Activated CD4-positive, CD25-positive, alpha-beta regulatory T cell treated with anti-CD3 and anti-CD28 coated beads, Interleukin-2, amount 50 U/mL, for 24 hours (primary cell): ENCODE measurements around the gene CACNA1A.
"Not testable (repeated sequence)": the region's sequence is repeated elsewhere in the genome, so short reads cannot be mapped to it uniquely, and the experiment has no call there.

Source experiments
- ATAC-seq, 2 donors: fragments of 150-1000 bp; cut with Tn5 transposase; one replicate each; pipeline ENCODE4 v1.10.0; 2021; ENCODE audit warnings: mild to moderate bottlenecking in 1 of 2, moderate library complexity in 1 of 2

The CACNA1A gene

DNA sequence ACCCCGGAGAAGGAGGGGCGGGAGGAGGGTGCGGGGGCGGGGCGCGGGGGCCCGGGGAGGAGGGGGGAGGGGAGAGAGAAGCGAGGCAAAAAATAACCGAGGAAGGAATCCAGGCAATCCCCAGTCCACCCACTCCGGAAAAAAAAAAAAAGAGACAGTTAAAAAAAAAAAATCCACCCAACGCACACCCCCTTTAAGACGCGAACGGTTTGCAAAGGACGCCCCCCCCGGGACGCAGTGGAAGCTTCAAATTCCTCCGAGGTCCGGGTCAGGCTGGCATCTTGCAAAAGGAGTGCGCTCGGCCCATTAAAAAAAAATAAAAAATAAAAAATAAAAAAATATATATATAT, at the start of gene CACNA1A:
Gene CACNA1A (minus strand): TSS at position 9 of the 350 bp plus-strand sequence. CDS start 255 bp downstream, outside the sequence.
- no peak for ATAC-seq

DNA sequence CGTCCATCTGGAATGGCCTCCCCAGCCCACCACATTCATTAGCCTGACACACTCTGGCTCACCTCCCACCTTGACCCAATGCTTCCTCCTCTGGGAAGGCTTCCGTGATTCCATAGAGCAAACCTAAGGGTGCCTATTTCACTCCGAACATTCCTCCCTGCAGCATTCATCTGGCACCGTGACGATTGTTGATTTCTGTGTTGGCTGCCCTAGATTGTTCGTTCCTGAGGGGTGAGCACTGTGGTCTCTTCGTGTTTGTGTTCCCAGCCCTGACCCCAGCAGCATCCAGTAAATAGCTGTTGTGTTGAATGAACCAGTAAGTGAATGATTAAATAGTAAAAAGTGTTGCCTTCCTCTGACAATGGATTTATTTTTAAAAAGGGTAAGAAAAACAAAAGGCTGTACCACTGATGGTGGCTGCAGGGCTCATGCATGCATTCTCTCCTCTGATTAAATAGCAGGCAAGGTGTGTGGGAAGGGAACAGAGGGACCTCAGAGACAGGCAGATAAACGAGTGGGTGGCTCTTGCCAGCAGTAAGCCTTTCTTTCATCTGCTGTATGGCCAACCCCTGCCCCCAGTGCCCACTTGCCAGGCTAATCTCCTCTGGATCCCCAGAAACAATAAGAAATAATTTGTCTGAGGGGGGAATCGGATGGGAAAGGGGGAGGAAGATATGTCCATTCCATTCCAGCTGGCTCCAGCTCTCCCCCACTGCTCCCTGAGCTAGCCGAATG, 48.4 kb upstream of the CACNA1A start:
- no peak for ATAC-seq

- ATAC-seq, result no peak
Measured at GRCh38 chr19:13553880-13554400, 47.7 kb upstream of the CACNA1A start.

- no peak for ATAC-seq
Measured at GRCh38 chr19:13548131-13548530, 41.9 kb upstream of the CACNA1A start.

- no peak for ATAC-seq
Measured at GRCh38 chr19:13547102-13547501, 40.8 kb upstream of the CACNA1A start.

DNA sequence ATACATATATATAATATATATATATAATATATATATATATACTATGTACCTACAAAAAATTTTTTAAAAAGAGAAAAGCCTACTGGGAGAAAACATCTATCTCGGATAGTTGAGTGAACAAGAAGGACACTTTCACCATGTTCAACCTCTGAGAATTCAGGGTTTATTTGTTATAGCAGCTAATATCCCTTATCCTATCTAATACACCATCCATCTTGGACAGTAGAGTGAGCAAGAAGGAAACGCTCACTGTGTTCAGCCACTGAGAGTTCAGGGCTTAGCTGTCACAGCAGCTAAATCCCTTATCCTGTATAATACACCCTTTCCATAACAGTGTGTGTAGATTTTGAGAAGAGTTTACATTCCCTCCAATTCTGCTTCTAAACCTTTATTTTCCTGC, 38.1 kb upstream of the CACNA1A start:
- no peak for ATAC-seq

- no peak for ATAC-seq
Measured at GRCh38 chr19:13541554-13541953, 35.3 kb upstream of the CACNA1A start.

- no peak for ATAC-seq
Measured at GRCh38 chr19:13539332-13539731, 33.1 kb upstream of the CACNA1A start.

DNA sequence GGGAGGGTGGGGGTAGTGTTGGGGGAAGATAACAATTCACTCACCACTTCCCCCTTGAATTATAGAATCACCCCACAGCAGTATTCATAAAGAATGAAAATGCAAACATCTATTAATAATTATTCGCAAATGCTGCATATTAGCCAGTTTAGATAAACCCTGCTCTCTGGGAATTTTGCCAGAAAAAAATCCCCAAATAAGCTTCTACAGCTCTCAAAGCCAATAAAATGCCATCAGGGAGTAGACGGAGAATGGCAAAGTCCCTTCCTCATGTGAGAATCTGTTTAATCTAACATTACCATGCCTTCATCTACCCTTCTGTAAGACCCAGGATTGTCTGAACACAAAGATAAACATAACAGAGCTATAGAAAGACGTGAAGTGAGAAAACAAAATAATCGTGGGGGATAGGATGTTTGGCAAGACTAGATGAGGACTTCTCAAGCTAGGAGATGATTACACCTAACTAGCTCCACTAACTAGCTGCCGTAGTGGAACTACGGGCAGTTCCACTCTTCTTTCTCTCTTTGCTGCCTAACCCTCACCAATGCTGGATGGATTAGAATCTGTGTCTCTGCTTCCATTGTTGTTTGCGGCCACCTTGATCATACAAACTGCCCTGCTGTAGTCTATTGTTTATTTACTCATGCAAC, 32.4 kb upstream of the CACNA1A start:
- no peak for ATAC-seq

GRCh38 chr19:13537454-13537853, 31.2 kb upstream of the CACNA1A start:
- ATAC-seq, result no peak

DNA sequence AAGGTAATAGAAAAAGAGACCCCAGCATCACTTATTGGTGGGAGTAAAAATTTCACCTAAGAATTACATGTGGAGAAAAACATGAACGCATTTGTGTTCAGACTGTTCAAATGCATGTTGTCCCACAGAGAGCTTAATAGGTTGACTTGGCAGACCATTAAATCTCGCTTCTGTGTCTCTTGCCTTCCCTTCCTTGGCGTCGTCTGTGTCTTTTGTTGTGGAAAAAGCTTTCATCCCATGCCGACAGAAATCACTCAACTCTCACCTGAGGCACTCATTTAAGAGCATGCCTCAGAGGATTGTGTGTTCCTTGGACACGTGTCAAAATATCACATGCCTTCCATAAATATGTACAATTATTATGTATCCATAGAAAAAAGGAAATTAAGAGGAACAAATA, 24.4 kb upstream of the CACNA1A start:
- ATAC-seq, result no peak

DNA sequence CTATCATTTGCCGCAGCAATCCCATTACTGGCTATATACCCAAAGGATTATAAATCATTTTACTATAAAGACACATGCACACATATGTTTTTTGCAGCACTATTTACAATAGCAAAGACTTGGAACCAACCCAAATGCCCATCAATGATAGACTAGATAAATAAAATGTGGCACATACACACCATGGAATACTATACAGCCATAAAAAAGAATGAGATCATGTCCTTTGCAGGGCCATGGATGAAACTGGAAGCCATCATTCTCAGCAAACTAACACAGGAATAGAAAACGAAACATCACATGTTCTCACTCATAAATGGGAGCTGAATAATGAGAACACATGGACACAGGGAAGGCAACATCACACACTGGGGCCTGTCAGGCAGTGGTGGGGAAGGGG, 23.4 kb upstream of the CACNA1A start:
- not testable (repeated sequence) for ATAC-seq

- no peak for ATAC-seq
Measured at GRCh38 chr19:13526552-13526951, 20.3 kb upstream of the CACNA1A start.

GRCh38 chr19:13521066-13521465, 14.8 kb upstream of the CACNA1A start:
- ATAC-seq, result no peak

GRCh38 chr19:13511947-13512346, 5.7 kb upstream of the CACNA1A start:
- ATAC-seq, result no peak

DNA sequence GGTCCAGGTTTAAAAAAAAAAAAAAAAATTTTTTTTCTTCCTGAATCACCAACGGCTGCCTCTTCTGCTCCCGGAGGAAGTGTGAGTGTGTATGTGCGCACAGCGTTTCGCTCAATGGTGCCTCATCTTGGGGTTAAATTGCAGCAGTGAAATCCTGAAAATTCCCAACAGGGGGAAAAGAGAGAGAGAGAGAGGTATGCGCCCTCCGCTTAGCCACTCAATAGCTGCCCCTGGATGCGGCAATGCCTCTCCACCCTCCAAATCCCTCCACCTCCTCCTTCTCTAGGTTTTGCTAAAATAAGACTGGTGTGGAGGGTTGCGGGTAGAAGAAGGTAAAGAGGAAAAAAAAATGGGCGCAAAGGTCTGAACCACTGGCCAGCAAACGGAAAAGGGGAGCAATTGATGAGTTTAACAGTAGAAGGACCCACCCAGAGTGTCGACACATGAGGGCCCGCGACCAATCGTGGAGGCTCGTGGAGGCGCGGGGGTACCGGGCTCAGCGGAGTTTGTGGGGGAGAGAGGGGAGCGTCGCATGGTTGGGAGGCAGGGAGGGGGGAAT, 853 bp upstream of the CACNA1A start:
- no peak for ATAC-seq

- no peak for ATAC-seq
Measured at GRCh38 chr19:13505761-13506470, 363 bp downstream of the CACNA1A start.

DNA sequence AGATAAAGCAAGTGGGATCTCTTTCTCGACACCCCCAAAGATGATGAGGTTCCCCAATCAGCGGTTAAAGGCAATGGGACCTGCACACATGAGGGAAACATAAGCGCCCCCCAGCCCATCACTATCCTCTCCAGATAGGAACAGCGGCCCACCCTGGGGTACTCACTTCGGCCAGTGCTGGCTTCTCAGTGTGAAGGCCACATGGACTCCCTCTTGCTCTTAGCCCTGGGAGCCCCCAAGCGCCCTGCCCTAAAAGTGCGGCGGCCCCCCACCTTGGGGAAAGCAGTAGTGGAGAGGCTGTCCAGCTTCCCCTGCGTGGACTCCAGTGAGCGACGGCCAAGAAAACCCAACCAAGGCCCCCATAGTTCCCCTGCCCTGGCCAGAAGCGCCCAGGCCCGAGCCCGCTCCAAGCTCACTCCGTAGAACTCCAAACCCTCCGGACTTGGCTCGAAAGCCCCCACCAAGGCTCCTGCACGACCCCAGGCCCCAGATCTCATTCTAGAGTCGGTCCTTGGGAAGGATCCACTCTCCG, 1.0 kb downstream of the CACNA1A start:
- ATAC-seq, result no peak

DNA sequence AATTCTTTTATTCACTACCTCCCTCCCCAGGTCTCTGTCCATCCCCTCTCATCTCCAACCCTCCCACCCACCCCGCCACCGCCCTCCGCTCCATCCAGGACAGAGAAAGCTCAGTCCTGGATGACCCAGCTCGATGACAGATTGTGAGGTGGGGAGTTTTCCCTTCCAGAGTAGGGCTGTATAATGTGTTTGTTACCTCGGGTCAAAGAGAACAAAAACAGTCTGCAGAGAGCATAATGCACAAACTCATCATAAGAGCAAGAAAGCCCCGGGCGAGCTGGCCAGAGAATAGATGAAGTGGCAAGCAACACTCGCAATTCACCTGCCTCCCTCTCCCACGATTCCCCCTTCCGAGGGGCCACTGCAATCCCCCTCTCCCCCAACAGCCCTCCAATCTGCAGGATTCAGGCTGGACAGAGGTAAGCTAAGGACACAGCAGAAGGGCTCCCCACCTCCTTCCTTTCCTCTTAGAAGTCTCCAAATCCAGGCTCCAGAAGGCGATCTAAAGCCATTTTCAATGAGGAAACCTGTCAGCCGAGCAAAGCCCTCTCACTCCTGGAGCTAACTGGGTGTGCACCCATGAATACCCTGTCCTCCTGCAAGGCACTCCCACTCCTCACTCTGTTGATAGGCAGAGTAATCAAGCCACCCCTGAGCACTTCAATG, 2.6 kb downstream of the CACNA1A start:
- ATAC-seq, result no peak

DNA sequence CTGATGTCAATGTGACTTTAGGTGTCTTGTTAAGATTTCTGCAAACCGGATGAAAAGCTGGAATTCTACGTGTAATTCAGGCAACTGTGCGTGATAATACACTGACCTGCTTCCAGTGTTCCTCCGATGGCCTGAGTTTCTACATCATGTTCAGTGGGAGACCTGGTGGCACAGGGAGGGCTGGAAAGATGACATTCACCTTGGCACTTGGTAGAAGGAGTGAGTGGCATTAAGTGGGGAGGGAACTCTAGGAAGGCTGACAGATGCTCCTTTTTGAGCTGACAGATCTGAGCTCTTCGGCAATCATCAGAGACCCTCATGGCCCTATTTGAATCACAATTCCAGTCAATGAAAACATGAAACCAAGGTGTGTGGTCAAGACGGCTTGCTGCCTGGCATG, 4.0 kb downstream of the CACNA1A start:
- ATAC-seq, result no peak

DNA sequence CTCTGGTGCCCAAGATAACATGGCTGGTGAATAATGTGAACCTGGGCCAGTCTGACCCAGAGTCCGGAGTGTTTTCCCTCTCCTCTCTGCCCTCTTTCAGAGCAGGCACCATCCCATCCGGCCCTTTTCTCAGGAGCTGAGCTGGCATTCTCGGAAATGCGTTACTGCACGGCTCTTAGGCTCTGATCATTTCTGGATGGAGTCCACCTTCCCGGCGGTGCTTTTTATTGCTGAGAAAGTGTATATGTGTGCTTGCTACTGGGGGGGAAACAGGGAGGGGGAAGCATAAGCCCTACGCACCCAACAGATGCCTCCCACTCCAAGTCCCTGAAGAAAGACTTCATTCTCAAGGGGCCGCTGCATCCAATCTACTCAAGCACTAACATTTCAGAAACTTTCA, 6.6 kb downstream of the CACNA1A start:
- no peak for ATAC-seq

DNA sequence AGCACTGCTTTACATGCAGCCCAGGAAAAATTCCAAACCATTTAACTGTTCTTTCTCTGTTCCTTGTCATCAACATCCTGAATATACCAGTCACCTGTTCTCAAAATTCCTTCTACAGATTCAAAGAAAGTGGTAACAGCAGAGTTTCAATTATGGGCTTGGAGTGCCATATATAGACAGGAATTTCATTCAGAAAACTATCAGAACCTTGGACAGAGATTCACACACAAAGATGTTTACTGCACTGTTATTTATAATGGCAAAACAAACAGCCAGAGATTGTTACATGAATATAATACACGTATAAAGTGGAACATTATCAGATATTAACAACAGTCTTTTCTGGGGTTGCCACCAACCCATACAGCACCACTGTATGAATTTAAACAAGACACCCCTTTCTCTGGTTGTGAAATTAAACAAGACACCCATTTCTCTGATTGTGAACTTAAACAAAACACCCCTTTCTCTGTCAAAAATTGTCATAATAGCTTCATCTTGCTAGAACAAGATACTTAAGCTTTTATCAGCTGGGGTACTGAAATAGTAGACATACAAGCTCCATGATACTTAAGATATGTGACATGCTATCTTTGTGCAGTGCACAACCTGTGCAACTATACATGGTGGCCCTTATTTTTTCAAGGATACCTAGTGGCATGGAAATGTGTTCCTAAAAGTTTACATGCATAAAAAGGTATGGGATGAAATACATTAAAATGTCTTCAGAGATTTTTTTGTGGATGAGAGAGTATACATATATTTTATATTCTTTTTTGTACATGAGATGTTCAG, 12.6 kb downstream of the CACNA1A start:
- no peak for ATAC-seq
